Measurements from ENCODE around the gene TRIM21.
"Not testable (repeated sequence)": the region's sequence is repeated elsewhere in the genome, so short reads cannot be mapped to it uniquely, and the experiment has no call there.

The TRIM21 gene

DNA sequence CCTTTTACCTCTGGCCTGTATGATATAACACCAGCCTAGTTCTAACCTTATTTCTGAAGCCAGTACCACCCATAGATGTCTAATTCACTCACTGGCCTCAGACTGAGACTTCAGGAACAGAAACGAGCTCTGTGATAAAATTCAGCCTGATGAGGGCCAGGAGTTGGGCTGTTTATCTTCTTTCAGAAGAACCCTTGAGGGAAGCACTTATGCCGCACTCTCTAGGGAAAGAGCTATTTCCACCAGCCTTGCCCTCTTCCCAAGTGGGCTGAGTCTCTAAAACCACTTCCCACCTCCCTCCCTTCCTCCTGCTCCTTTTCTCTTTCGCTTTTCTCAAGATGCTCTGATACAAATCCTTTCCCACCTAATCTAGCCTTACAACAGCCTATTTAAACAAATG lies 23.3 kb downstream of the TRIM21 start:
- TF ChIP-seq CTCF (conservative IDR thresholded peaks at IDR 0.05; ENCODE audit: low read depth, low read length): no peak
- no peak overlapping the region for H3K4me3 ChIP-seq (ENCODE audit: low read depth, low read length)
- DNase-seq (ENCODE audit: low read depth): no peak

GRCh38 chr11:4368286-4368685 lies 25.2 kb downstream of the TRIM21 start, which contains the start of gene OR52B4:
TSS of gene OR52B4 (minus strand) at chr11:4368386. CDS start at chr11:4368295, 91 bp downstream.
- no peak for TF ChIP-seq CTCF (conservative IDR thresholded peaks at IDR 0.05; ENCODE audit: low read depth, low read length)
- no peak within 1 kb of the TSS for H3K4me3 ChIP-seq (ENCODE audit: low read depth, low read length)
- DNase-seq (ENCODE audit: low read depth): no peak

- not testable (repeated sequence) for DNase-seq (ENCODE audit: low read depth); H3K4me3 ChIP-seq (ENCODE audit: low read depth, low read length)
Observed at GRCh38 chr11:4348142-4348541, 45.4 kb downstream of the TRIM21 start.

DNA sequence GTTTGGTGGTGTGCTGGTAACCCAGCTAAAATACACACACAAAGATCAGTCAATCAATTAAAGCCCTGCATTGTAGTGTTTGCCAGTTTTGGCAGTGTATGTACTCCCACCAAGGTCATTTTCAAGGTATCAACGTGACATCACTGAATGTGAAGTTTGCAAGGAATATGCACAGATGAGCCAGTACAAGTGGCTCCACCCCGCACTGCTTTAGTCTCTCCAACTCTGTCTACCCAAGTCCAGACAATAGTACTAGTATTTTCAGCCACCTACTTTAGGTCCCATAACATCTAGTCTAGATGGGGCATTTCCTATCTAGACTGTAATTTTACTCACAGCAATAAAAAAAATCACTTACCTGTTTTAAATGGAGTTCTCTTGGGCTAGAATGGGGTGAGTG lies 48.1 kb downstream of the TRIM21 start:
- not testable (repeated sequence) for H3K4me3 ChIP-seq (ENCODE audit: low read depth, low read length); DNase-seq (ENCODE audit: low read depth)
